LNCaP clone FGC (cell line): ENCODE measurements around the gene DHRS1.

Experiments
- DNase-seq: peaks from one replicate; pipeline ENCODE4 v3.0.0-alpha.2; 2011; ENCODE audit warnings: low read depth
- H3K4me3 ChIP-seq: 2 replicates; pipeline ENCODE4 v1.5.1; 2011; ENCODE audit warnings: mild to moderate bottlenecking, low read depth, low read length, control low read depth
- CTCF ChIP-seq: IDR thresholded peaks from 2 replicates; pipeline ENCODE4 v1.5.1; 2012; ENCODE audit warnings: mild to moderate bottlenecking; ENCODE audit not compliant: control insufficient read depth, insufficient read depth; ENCODE audit errors: extremely low read depth

The DHRS1 gene

DNA sequence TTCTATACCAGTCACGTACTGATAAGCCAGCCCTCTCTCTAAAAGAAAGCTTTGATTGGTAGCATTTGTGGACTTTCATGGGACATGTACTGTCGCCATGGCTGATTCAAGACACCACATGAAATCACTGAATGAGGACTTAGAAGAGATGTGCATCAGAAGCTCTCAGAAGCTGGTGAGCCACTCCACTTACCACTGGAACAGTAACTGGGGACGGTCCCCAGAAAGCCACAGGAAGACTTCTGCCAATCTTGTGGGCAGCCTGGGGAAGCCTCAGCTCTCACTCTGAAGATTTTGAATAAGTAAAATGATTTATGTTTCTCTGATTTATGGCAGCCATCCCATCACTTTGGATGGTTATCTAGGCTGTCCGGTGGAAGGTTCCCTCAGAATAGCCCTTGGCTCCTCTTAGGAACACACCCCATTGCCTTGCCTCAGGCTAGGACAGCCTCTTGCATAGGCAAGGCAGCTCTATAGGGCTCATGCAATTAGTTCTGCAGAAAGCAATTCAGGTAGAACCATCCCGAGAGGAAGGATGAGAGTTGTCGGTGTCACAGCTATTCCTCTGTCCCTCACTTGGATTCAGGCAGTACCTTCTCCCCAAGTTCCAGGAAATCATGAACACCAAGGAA, 9.8 kb downstream of the DHRS1 start:
- H3K4me3 ChIP-seq: no peak overlapping the region
- DNase-seq: no peak
- no peak for TF ChIP-seq CTCF

GRCh38 chr14:24286996-24287395, 12.6 kb downstream of the DHRS1 start:
- no peak overlapping the region for H3K4me3 ChIP-seq
- TF ChIP-seq CTCF: no peak

DNA sequence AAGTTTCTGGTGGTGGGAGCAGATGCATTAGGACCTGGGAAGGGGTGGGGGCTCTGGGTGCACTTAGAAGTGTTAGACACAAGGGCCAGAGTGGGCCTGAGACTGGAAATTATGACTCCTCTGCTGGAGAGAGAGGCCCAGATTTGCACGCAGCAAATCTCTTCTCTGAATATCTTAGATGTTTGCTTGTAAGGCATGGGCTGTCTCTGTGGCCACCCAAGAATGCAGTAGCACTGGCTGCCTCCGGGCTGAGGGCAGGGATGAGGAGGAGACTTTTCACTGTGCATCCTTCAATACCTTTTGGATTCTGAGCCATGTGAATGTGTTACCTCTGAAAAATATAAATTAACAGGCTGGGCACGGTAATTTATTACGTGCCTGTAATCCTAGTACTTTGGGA, 14.2 kb downstream of the DHRS1 start:
- no peak overlapping the region for H3K4me3 ChIP-seq
- no peak for TF ChIP-seq CTCF
- DNase-seq: no peak

More at GRCh38 chr14:24286996-24287395, 12.6 kb downstream of the DHRS1 start:
- no peak for DNase-seq

DNA sequence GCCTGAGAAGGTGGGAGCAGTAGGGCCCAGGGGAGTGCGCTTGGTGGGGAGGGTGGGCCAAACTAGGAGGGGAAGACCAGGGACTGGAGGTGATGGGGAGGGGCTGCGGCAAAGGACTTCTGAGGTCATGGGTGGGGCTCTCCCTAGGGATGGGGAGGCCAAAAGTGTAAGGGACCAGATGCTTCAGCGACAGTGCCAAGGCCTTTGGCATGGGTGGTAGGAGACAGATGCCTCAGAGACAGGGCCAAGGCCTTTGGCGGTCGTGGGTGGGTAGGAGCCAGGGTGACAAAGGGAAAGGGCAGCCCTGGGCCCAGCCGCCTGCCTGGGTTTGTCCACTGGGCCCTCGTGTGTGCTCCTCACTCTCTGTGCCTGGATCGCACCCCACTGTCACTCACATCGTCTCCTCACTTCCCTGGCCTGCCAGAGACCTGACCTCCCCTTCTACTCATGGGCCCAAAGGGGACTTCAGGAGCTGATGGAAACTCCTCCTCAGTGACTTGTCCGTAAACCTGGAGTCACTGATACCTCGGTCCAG, 15.0 kb downstream of the DHRS1 start:
- no peak for TF ChIP-seq CTCF
- DNase-seq: no peak
- H3K4me3 ChIP-seq: no peak overlapping the region

DNA sequence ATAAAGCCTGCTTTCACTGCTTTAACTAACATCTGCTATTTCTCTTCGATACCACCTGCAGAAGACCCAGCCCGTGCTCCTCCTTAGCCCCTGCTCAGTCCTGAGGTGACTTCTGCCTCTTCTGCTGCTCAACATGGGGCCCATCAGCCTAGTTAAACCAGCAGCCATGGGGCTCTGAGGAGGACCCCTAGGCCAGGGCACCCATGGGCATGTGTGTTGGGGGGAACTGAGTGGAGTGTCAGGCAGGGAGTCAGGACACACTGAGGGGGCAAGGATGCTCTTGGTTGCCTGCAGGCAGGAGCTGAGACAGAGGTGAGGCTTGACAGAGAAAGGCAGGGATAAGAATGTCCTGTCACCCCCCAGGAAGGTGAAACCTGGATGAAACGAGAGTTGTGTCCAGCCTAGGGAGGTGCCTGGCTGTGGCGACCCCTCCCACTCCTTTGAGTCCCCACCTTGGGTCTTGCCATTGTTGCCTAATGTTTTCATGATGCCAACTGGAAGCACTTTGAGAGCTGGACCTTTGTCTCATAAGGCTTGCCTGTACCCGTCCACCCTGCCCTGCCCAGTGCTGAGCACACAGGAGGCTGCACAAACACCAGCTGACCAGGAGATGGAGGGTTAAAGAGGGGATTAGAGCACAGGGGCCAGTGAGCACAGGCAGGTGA, 15.7 kb downstream of the DHRS1 start:
- TF ChIP-seq CTCF: no peak

GRCh38 chr14:24282736-24283135, 16.8 kb downstream of the DHRS1 start:
- H3K4me3 ChIP-seq: no peak overlapping the region
- no peak for DNase-seq
- TF ChIP-seq CTCF: no peak

More for the DNA sequence above, 15.7 kb downstream of the DHRS1 start:
- no peak overlapping the region for H3K4me3 ChIP-seq
- DNase-seq: no peak
